NOMO-1 treated with dmso at 0.1 percent for 144 hours (cell line): ENCODE data around the gene PCARE.

ENCODE experiments used
- DNase-seq: peaks from one replicate; lab custom pipeline; 2025; ENCODE audit not compliant: unreplicated experiment; lab: John Stamatoyannopoulos, UW

Gene PCARE

GRCh38 chr2:29040552-29040951, 33.8 kb downstream of the PCARE start:
- no peak for DNase-seq

- no peak for DNase-seq
Measured at GRCh38 chr2:29039718-29040480, 34.4 kb downstream of the PCARE start.

- no peak for DNase-seq
Measured at GRCh38 chr2:29035016-29035745, 39.1 kb downstream of the PCARE start.

- DNase-seq = no peak
Measured at GRCh38 chr2:29033656-29034055, 40.7 kb downstream of the PCARE start.

GRCh38 chr2:29033172-29033571, 41.2 kb downstream of the PCARE start:
- DNase-seq = no peak

- DNase-seq = no peak
Measured at GRCh38 chr2:29032189-29032588, 42.1 kb downstream of the PCARE start.

- no peak for DNase-seq
Measured at GRCh38 chr2:29031046-29031445, 43.3 kb downstream of the PCARE start.

- DNase-seq = no peak
Measured at GRCh38 chr2:29025711-29026110, 48.6 kb downstream of the PCARE start.

GRCh38 chr2:29024882-29025430, 49.4 kb downstream of the PCARE start:
- DNase-seq = no peak

GRCh38 chr2:29023188-29023587, 51.1 kb downstream of the PCARE start:
- no peak for DNase-seq

- no peak for DNase-seq
Measured at GRCh38 chr2:29022679-29023078, 51.6 kb downstream of the PCARE start.

GRCh38 chr2:29021886-29022285, 52.4 kb downstream of the PCARE start:
- no peak for DNase-seq

GRCh38 chr2:29017716-29018435, 56.4 kb downstream of the PCARE start:
- DNase-seq = no peak

- no peak for DNase-seq
Measured at GRCh38 chr2:29016504-29016903, 57.8 kb downstream of the PCARE start.

- DNase-seq = no peak
Measured at GRCh38 chr2:29015701-29016470, 58.4 kb downstream of the PCARE start.

GRCh38 chr2:29014811-29015421, 59.4 kb downstream of the PCARE start:
- DNase-seq = peak; percentile 36

- no peak for DNase-seq
Measured at GRCh38 chr2:29014331-29014730, 60.0 kb downstream of the PCARE start.

- DNase-seq = no peak
Measured at GRCh38 chr2:29013057-29013780, 61.1 kb downstream of the PCARE start.

GRCh38 chr2:29012211-29012681, 62.1 kb downstream of the PCARE start:
- DNase-seq = peak; percentile 7
